ENCODE data around the gene ABHD13. TPM values are rescaled to one million over a fixed set of nuclear protein-coding genes. Genes with fewer than 3 reads are reported as not detected.

The ABHD13 gene
- total RNA-seq, 2 donors from 2014 or later: 5.9 to 9.6 TPM

- Histone ChIP-seq H3K36me3 (no peaks in the 10 kb centered on the region), H3K9me3 (no peaks in the 10 kb centered on the region), H3K27me3 (no peaks in the 10 kb centered on the region), H3K9ac (ENCODE audit: low read depth in 2 of 2, low read length in 2 of 2) (no peak overlapping the region), H3K4me1 (no peaks in the 10 kb centered on the region), H3K4me3 (no peak overlapping the region), H3K27ac (no peak overlapping the region)
- DNase-seq: no peak
- intact Hi-C loops (cut with DNase I): no loop called here
- TF ChIP-seq, protein P1, sequence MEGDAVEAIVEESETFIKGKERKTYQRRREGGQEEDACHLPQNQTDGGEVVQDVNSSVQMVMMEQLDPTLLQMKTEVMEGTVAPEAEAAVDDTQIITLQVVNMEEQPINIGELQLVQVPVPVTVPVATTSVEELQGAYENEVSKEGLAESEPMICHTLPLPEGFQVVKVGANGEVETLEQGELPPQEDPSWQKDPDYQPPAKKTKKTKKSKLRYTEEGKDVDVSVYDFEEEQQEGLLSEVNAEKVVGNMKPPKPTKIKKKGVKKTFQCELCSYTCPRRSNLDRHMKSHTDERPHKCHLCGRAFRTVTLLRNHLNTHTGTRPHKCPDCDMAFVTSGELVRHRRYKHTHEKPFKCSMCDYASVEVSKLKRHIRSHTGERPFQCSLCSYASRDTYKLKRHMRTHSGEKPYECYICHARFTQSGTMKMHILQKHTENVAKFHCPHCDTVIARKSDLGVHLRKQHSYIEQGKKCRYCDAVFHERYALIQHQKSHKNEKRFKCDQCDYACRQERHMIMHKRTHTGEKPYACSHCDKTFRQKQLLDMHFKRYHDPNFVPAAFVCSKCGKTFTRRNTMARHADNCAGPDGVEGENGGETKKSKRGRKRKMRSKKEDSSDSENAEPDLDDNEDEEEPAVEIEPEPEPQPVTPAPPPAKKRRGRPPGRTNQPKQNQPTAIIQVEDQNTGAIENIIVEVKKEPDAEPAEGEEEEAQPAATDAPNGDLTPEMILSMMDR (IDR thresholded peaks at IDR 0.05): no peak
Observed at GRCh38 chr13:108185223-108185622, 33.0 kb upstream of the ABHD13 start.

GRCh38 chr13:108188260-108188659 lies 29.9 kb upstream of the ABHD13 start:
- H3K36me3 ChIP-seq: no peaks in the 10 kb centered on the region
- H3K4me3 ChIP-seq: no peak overlapping the region
- H3K9ac ChIP-seq (ENCODE audit: low read depth in 2 of 2, low read length in 2 of 2): no peak overlapping the region
- intact Hi-C loops (cut with DNase I): no loop called here
- no peaks in the 10 kb centered on the region for H3K4me1 ChIP-seq
- TF ChIP-seq, protein P1 (IDR thresholded peaks at IDR 0.05): no peak
- no peaks in the 10 kb centered on the region for H3K27me3 ChIP-seq
- DNase-seq: no peak
- H3K27ac ChIP-seq: no peak overlapping the region
- H3K9me3 ChIP-seq: no peaks in the 10 kb centered on the region

DNA sequence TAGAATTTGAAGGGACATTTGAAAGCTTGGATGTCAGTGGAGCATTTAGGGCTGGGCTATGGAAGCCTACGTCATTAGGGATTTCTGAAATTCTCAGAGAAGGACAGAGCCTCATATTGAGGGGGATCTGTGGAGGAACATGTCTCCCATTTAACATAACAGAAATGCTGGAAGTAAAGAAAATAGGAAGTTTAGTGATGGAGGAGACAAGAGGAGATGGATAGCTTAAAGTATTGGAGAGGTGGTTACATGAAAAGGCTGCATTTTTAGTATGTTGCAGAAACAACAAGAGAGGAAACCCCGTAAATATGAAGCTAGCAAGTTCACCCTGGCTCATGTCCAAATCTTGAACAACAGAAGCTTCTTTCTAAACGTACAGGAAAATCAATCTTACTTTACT lies 27.3 kb upstream of the ABHD13 start:
- Histone ChIP-seq H3K27me3 (no peaks in the 10 kb centered on the region), H3K27ac (no peak overlapping the region), H3K36me3 (no peaks in the 10 kb centered on the region), H3K9me3 (no peaks in the 10 kb centered on the region), H3K9ac (ENCODE audit: low read depth in 2 of 2, low read length in 2 of 2) (no peak overlapping the region), H3K4me3 (no peak overlapping the region), H3K4me1 (no peaks in the 10 kb centered on the region)
- intact Hi-C loops (cut with DNase I): no loop called here
- DNase-seq: no peak
- TF ChIP-seq, protein P1 (IDR thresholded peaks at IDR 0.05): no peak

DNA sequence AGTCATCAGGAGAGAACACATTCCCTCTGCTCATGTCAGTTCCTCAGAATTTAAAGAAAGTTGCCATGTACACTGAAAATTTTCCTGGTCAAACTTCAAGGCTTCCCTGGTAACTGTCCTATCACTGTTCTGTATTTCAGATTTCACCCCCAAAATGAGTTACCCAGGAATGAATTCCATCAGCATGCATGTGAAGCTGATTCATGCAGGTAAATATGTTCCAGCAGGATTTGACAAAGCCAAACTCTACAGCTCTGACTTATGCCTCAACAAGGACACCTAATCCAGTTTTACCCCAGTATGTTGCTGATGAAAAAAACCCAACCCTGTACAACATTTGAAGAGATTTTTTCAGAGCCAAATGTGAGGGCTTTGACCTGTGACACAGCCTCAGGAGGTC lies 24.4 kb upstream of the ABHD13 start:
- intact Hi-C loops (cut with DNase I): no loop called here

DNA sequence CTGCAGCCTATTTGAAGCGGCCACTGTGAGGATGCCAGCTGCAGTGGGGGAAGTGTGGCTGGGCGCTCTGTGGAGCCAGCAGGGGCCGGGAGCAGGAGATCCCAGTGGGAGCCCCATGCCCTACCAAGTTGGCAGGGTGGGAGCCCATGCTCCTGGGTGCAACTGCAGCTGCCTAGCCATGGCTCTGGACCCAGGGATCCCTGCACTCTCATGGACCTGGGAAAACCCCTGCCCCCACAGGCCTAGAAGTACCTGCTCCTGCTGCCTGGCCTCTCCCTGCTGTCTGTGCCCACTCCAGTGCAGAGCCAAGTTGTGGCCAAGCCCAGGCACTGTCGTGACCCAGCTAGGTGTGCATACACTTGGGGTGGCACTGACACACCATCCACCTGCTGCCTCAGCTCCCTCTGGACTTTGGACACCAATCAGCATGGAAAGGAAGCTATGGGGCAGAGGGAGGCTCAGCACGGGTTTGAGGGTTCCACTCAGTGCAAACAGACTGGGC lies 23.7 kb upstream of the ABHD13 start:
- Histone ChIP-seq H3K9ac (ENCODE audit: low read depth in 2 of 2, low read length in 2 of 2) (no peak overlapping the region), H3K27me3 (no peaks in the 10 kb centered on the region), H3K4me3 (no peak overlapping the region), H3K36me3 (no peaks in the 10 kb centered on the region), H3K27ac (no peak overlapping the region), H3K9me3 (no peaks in the 10 kb centered on the region), H3K4me1 (no peaks in the 10 kb centered on the region)
- DNase-seq: no peak
- TF ChIP-seq, protein P1 (IDR thresholded peaks at IDR 0.05): no peak
- intact Hi-C loops (cut with DNase I): no loop called here

More for the DNA sequence above, 24.4 kb upstream of the ABHD13 start:
- Histone ChIP-seq H3K27me3 (no peaks in the 10 kb centered on the region), H3K4me1 (no peaks in the 10 kb centered on the region), H3K4me3 (no peak overlapping the region), H3K27ac (no peak overlapping the region), H3K9me3 (no peaks in the 10 kb centered on the region), H3K9ac (ENCODE audit: low read depth in 2 of 2, low read length in 2 of 2) (no peak overlapping the region), H3K36me3 (no peaks in the 10 kb centered on the region)
- DNase-seq: no peak
- TF ChIP-seq, protein P1 (IDR thresholded peaks at IDR 0.05): no peak

Data from colonic mucosa (tissue), 4 donors.